Astrocyte of the spinal cord (primary cell): Measurements from ENCODE around the gene FRMD4A.

Experiments
- DNase-seq: peaks from one replicate; pipeline ENCODE4 v3.0.0; 2011; ENCODE audit warnings: low read depth, low spot score
- H3K4me3 ChIP-seq: 2 replicates; pipeline ENCODE4 v1.5.1; 2011; ENCODE audit warnings: low read depth, mild to moderate bottlenecking, low read length, moderate library complexity
- in situ Hi-C: cut with HindIII; loops from 2 replicates; pipeline ENCODE4 v1.10.0; 2017; ENCODE audit warnings: low sequenced_read_pairs
- TF ChIP-seq, protein P1 (sequence below): IDR thresholded peaks from 2 replicates; pipeline ENCODE4 v1.5.1; 2012; ENCODE audit warnings: low read depth, mild to moderate bottlenecking, low read length, inconsistent platforms

FRMD4A gene

DNA sequence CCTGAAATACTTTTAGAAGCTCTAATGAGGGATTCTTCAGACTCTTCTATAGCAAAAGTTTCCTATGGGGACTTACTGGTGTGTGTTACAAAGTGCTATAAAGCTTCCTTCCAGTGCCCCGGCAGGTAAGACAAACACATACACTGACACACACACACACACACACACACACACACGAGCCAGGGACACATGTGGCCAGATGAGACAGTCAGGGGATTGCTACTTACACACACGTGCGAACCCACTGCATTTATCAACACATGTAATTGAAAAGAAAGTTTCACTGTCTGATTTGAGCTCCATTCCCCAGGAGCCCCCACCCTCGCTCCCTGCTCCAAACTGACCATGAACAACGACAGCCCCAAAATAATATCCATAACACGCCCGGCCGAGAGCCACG, 624.1 kb downstream of the FRMD4A start:
- H3K4me3 ChIP-seq: peak overlapping the region; percentile 54
- DNase-seq: no peak
- TF ChIP-seq, protein P1, sequence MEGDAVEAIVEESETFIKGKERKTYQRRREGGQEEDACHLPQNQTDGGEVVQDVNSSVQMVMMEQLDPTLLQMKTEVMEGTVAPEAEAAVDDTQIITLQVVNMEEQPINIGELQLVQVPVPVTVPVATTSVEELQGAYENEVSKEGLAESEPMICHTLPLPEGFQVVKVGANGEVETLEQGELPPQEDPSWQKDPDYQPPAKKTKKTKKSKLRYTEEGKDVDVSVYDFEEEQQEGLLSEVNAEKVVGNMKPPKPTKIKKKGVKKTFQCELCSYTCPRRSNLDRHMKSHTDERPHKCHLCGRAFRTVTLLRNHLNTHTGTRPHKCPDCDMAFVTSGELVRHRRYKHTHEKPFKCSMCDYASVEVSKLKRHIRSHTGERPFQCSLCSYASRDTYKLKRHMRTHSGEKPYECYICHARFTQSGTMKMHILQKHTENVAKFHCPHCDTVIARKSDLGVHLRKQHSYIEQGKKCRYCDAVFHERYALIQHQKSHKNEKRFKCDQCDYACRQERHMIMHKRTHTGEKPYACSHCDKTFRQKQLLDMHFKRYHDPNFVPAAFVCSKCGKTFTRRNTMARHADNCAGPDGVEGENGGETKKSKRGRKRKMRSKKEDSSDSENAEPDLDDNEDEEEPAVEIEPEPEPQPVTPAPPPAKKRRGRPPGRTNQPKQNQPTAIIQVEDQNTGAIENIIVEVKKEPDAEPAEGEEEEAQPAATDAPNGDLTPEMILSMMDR: no peak
- in situ Hi-C loops: no loop called here

DNA sequence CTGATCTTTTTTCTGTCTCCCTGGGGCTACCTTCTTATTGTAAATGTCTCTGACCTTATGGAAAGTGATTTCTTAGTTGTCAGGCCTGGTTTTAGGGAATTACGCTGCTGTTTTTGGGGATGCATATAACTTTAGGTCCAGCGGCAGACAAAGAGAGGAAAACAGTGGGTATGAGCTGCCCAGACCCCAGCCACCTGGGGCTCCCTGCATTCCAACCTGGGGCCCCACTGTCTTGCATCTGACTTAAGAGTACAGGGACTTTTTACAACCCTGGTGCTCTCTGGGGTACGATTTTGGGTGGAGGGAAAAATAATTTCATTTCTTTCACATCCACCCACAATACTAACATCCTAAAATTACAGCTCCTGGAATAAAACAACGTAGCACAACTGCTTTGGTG, 624.5 kb downstream of the FRMD4A start:
- TF ChIP-seq, protein P1: no peak
- in situ Hi-C loops: no loop called here
- peak overlapping the region; percentile 54 for H3K4me3 ChIP-seq
- DNase-seq: no peak

DNA sequence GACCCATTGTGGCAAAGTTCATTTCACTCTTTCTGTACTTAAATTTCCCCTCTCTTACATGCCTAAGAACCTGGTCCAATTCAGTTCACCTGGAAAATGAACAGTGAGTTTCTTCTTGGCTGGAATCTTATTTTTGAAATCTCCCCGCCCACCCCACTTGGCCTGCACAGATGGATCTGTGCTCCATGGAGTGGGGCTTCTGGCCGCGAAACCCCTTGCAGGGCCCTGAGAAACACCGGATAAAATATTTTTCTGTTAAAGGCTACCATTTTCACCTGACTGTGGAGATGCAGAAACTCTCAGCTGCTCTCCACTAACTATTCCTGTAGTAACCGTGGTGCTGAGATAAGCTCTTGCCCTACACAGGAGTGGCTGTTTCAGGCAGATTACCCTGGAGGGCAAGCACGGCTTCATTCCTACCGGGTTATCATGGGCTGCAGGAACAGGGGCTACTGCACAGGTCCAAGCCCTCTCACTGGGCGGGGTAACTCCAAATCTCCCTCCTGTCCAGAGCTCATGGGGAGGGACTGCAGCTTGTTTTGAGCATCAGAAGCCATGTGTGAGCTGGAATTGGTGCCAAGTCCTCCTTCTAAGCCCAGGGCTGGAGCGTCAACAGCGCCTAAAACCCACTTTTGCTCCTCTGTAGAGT, 625.1 kb downstream of the FRMD4A start:
- in situ Hi-C loops: no loop called here
- H3K4me3 ChIP-seq: peak overlapping the region; percentile 54
- TF ChIP-seq, protein P1: no peak
- peak; percentile 37 for DNase-seq

DNA sequence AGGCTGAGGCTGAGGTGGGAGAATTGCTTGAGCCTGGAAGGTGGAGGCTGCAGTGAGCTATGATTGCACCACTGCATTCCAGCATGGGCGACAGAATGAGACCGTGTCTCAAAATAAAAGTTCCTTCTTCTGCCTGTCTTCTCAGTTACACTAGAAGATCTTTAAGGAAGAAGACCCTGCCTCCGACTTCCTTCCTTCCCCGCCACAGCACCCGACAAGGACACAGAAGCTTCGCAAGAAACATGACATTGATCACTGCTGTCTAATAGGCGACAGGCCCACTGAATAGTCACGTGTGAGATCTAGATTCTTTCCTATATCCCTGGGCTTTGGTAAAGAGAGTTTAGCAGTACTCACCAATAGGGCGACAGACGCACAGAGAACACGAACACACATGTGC, 625.8 kb downstream of the FRMD4A start:
- DNase-seq: no peak
- peak overlapping the region; percentile 54 for H3K4me3 ChIP-seq
- in situ Hi-C loops: no loop called here
- TF ChIP-seq, protein P1: no peak

GRCh38 chr10:13703997-13704536, 626.7 kb downstream of the FRMD4A start:
- in situ Hi-C loops: no loop called here
- TF ChIP-seq, protein P1: no peak
- H3K4me3 ChIP-seq: peak overlapping the region; percentile 54
- DNase-seq: no peak

GRCh38 chr10:13703101-13703818, 627.5 kb downstream of the FRMD4A start:
- in situ Hi-C loops: no loop called here
- peak overlapping the region; percentile 16 for H3K4me3 ChIP-seq
- no peak for DNase-seq
- TF ChIP-seq, protein P1: no peak
